ENCODE measurements around the gene F2RL2. TPM values are rescaled to one million over a fixed set of nuclear protein-coding genes. Genes with fewer than 3 reads are reported as not detected.

The F2RL2 gene
- total and polyA plus RNA-seq, 10 donors = 0.04 to 1.5 (median 0.25) TPM; not detected in 1

DNA sequence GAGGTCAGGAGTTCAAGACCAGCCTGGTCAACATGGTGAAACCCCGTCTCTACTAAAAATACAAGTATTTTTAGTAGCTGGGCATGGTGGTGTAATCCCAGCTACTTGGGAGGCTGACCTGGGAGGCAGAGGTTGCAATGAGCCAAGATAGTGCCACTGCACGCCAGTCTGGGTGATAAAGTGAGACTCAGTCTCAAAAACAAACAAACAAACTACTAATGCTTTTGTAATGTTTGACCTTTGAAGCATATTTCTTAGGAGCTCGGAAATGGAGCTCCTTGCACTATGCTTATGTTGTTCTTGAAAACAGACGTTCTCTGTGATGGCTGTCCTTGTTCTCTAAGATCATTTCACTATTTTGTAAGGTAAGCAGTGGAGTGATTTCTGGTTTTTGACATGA lies 6.0 kb downstream of the F2RL2 start:
- Histone ChIP-seq H3K4me1 (no peaks in the 10 kb centered on the region), H3K4me3 (no peak overlapping the region), H3K36me3 (peaks cover 0 to 55% (median 2%) of the 10 kb centered on the region in 6 donors), H3K27me3 (replicated peaks in 1 of 7) (no peaks in the 10 kb centered on the region), H3K9me3 (no peaks in the 10 kb centered on the region), H3K27ac (no peak overlapping the region)
- DNase-seq = no peak
- intact Hi-C loops (cut with DNase I; ENCODE audit: low total_unique reads) = no loop called here
- TF ChIP-seq POLR2A (IDR thresholded peaks at IDR 0.05) (no peak), CTCF (IDR thresholded peaks at IDR 0.05 in 8 of 11, conservative IDR thresholded peaks at IDR 0.05 in 3 of 11) (no peak), POLR2AphosphoS5 (IDR thresholded peaks at IDR 0.05) (no peak)
- WGBS, 5 donors = 84 to 97% (median 90%) methylated on average over 4 of the region's 4 CpGs

DNA sequence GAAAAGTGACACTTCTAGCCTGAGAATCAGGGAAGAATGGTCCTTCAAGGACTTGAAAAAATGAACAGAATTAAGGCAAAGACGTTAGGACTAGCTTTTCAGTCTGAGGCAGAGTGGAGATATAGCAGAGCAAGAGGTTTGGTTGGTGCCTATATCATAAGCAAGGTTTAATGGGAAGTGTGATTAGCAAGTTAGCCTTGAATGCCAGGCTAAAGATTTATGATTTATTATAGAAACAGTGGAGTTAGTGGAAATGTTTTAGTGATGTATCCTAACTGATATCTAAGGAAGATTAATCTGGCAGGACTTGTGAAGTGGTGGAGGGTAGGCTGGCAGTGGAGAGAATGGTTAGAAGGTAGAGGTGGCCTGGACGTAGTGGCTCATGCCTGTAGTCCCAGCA lies 7.0 kb downstream of the F2RL2 start:
- 76 to 89% (median 86%) methylated on average over 2 of the region's 2 CpGs for WGBS, 5 donors
- no peaks in the 10 kb centered on the region for H3K9me3 ChIP-seq
- DNase-seq = no peak
- no peak overlapping the region for H3K4me3 ChIP-seq
- TF ChIP-seq POLR2AphosphoS5 (IDR thresholded peaks at IDR 0.05) = no peak
- no peak for TF ChIP-seq CTCF (IDR thresholded peaks at IDR 0.05 in 8 of 11, conservative IDR thresholded peaks at IDR 0.05 in 3 of 11)
- no peak for TF ChIP-seq POLR2A (IDR thresholded peaks at IDR 0.05)
- no peaks in the 10 kb centered on the region for H3K27me3 ChIP-seq (replicated peaks in 1 of 7)
- no peaks in the 10 kb centered on the region for H3K4me1 ChIP-seq
- H3K36me3 ChIP-seq = peaks cover 0 to 65% (median 2%) of the 10 kb centered on the region in 6 donors
- H3K27ac ChIP-seq = no peak overlapping the region
- intact Hi-C loops (cut with DNase I; ENCODE audit: low total_unique reads) = no loop called here

- WGBS, 5 donors = 86 to 96% (median 89%) methylated on average over 2 of the region's 2 CpGs
- no peak overlapping the region for H3K27ac ChIP-seq
These were observed 7.4 kb downstream of the F2RL2 start for GRCh38 chr5:76615759-76616158.

GRCh38 chr5:76612942-76613341 lies 10.3 kb downstream of the F2RL2 start:
- H3K36me3 ChIP-seq = peaks cover 0 to 70% (median 4%) of the 10 kb centered on the region in 6 donors
- H3K9me3 ChIP-seq = no peaks in the 10 kb centered on the region
- intact Hi-C loops (cut with DNase I; ENCODE audit: low total_unique reads) = no loop called here
- WGBS, 5 donors = 75 to 91% (median 84%) methylated on average over 5 of the region's 5 CpGs
- no peak overlapping the region for H3K27ac ChIP-seq
- H3K4me1 ChIP-seq = peaks cover 0 to 12% (median 0%) of the 10 kb centered on the region in 6 donors
- H3K27me3 ChIP-seq (replicated peaks in 1 of 7) = no peaks in the 10 kb centered on the region
- DNase-seq = no peak
- TF ChIP-seq CTCF (IDR thresholded peaks at IDR 0.05 in 8 of 11, conservative IDR thresholded peaks at IDR 0.05 in 3 of 11) = no peak
- TF ChIP-seq POLR2A (IDR thresholded peaks at IDR 0.05) = no peak
- no peak for TF ChIP-seq POLR2AphosphoS5 (IDR thresholded peaks at IDR 0.05)
- H3K4me3 ChIP-seq = no peak overlapping the region

More at GRCh38 chr5:76615759-76616158, 7.4 kb downstream of the F2RL2 start:
- peaks cover 0 to 70% (median 4%) of the 10 kb centered on the region in 6 donors for H3K36me3 ChIP-seq
- H3K4me1 ChIP-seq = no peaks in the 10 kb centered on the region
- intact Hi-C loops (cut with DNase I; ENCODE audit: low total_unique reads) = no loop called here
- H3K4me3 ChIP-seq = no peak overlapping the region
- no peaks in the 10 kb centered on the region for H3K9me3 ChIP-seq
- TF ChIP-seq POLR2AphosphoS5 (IDR thresholded peaks at IDR 0.05) (no peak), CTCF (IDR thresholded peaks at IDR 0.05 in 8 of 11, conservative IDR thresholded peaks at IDR 0.05 in 3 of 11) (no peak)
- H3K27me3 ChIP-seq (replicated peaks in 1 of 7) = no peaks in the 10 kb centered on the region
- DNase-seq = no peak

Measured in spleen (tissue), 11 donors.